ENCODE data around the gene KRTAP5-9. TPM values are rescaled to one million over a fixed set of nuclear protein-coding genes. Genes with fewer than 3 reads are reported as not detected.
"Not testable (repeated sequence)": the region's sequence is repeated elsewhere in the genome, so short reads cannot be mapped to it uniquely, and the experiment has no call there.

The KRTAP5-9 gene
- polyA plus RNA-seq, 2 of the 4 experiments (the other 2 are of a cell fraction), result not detected

DNA sequence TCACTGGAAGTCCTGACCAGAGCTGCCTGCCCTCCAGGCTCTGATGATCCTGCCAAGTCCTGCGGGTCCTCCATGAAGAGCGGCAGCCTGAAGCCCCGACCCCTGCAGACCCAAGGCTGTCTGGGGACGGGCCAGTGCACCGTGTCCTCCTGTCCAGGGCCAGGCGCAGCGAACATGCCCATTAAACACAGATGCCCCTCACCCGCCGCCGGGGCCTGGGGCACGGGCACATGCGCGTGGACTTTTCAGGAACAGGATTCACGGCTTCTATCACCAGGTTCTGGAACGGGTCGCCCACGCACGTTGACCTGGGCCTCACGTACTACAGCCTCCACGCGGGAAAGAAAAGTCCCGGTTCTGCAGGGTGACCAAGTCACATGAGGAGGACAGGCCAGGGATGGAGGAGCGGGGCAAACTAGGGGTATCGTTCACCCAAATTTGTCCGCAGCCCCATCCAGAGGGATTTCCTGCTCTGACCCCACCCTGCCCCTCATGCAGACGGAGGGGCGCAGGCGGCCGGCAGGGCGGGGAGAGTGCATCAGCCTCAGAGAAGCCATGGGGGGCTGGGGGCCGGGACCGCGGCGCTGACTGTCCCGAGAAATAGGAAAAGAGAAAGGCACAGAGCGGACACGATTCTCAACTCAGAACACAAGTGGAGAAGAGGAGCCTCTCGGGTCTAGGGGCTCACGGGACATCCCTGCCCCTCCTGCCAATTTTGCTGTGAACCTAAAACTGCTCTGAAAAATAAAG is 23.1 kb downstream of the KRTAP5-9 start:
- H3K9me3 ChIP-seq; ATAC-seq; DNase-seq (ENCODE audit: low read depth in 1 of 2, low spot score in 1 of 2); H3K4me3 ChIP-seq; POLR2A ChIA-PET; FAIRE-seq; H3K4me2 ChIP-seq; H3K27ac ChIP-seq; CTCF ChIA-PET; H3K4me1 ChIP-seq: not testable (repeated sequence)
- 62% methylated on average over 30 of the region's 39 CpGs for WGBS (ENCODE audit: missing lambda C conversion rate)

DNA sequence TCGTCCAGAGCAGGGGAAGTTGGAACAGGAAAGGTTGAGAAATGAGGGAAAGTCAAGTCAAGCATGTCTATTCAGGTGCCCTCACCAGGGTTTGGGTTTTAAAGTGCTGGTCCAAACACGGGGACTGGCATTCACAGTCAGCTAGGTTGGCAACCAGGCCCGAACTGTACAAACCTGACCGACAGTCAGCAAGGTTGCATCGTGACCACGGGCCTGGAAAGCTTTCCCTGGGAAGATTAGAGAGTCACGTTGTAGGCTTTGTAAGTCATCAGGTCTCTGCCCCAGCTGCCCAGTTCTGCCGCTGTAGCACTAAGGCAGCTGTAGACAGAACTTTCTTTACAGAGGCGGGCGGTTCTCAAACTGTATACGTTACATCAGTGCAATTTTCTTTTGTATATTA is 24.6 kb downstream of the KRTAP5-9 start:
- no peak overlapping the region for H3K4me2 ChIP-seq
- POLR2A ChIA-PET, result no interaction called here
- H3K27ac ChIP-seq, result no peak overlapping the region
- FAIRE-seq, result no peak
- no peak for DNase-seq (ENCODE audit: low read depth in 1 of 2, low spot score in 1 of 2)
- CTCF ChIA-PET, result no interaction called here
- no peaks in the 10 kb centered on the region for H3K9me3 ChIP-seq
- 54% methylated on average over 11 of the region's 11 CpGs for WGBS (ENCODE audit: missing lambda C conversion rate)
- H3K4me1 ChIP-seq, result no peaks in the 10 kb centered on the region
- no peak for TF ChIP-seq GATA3 (IDR thresholded peaks at IDR 0.05; ENCODE audit: borderline replicate concordance)
- TF ChIP-seq FOXS1 (CRISPR knock-in tag; IDR thresholded peaks at IDR 0.05), result no peak
- TF ChIP-seq CBX8 (IDR thresholded peaks at IDR 0.05), result no peak
- TF ChIP-seq KDM1A (IDR thresholded peaks at IDR 0.05; ENCODE audit: low read depth), result no peak
- TF ChIP-seq CBX2 (IDR thresholded peaks at IDR 0.05; ENCODE audit: borderline replicate concordance, low read depth), result no peak
- no peak for TF ChIP-seq MAFK (IDR thresholded peaks at IDR 0.05; ENCODE audit: partially characterized antibody)
- TF ChIP-seq SMC3 (IDR thresholded peaks at IDR 0.05), result no peak
- TF ChIP-seq HOXB13 (CRISPR knock-in tag; IDR thresholded peaks at IDR 0.05; ENCODE audit: low read depth), result no peak
- no peak for TF ChIP-seq JUNB (IDR thresholded peaks at IDR 0.05)
- TF ChIP-seq, protein P1, sequence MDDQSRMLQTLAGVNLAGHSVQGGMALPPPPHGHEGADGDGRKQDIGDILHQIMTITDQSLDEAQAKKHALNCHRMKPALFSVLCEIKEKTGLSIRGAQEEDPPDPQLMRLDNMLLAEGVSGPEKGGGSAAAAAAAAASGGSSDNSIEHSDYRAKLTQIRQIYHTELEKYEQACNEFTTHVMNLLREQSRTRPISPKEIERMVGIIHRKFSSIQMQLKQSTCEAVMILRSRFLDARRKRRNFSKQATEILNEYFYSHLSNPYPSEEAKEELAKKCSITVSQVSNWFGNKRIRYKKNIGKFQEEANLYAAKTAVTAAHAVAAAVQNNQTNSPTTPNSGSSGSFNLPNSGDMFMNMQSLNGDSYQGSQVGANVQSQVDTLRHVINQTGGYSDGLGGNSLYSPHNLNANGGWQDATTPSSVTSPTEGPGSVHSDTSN (IDR thresholded peaks at IDR 0.05), result no peak
- TF ChIP-seq SREBF2 (IDR thresholded peaks at IDR 0.05), result no peak
- no peak for TF ChIP-seq JUN (IDR thresholded peaks at IDR 0.05)
- no peak for TF ChIP-seq NR3C1 (IDR thresholded peaks at IDR 0.05)
- TF ChIP-seq ZNF302 (CRISPR knock-in tag; IDR thresholded peaks at IDR 0.05), result no peak
- no peak for TF ChIP-seq ESRRA (IDR thresholded peaks at IDR 0.05; ENCODE audit: borderline replicate concordance, low read length)
- TF ChIP-seq RARB (CRISPR knock-in tag; IDR thresholded peaks at IDR 0.05), result no peak
- TF ChIP-seq, protein P2, sequence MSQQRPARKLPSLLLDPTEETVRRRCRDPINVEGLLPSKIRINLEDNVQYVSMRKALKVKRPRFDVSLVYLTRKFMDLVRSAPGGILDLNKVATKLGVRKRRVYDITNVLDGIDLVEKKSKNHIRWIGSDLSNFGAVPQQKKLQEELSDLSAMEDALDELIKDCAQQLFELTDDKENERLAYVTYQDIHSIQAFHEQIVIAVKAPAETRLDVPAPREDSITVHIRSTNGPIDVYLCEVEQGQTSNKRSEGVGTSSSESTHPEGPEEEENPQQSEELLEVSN (IDR thresholded peaks at IDR 0.05; ENCODE audit: borderline replicate concordance, low read depth), result no peak
- TF ChIP-seq, protein P3, sequence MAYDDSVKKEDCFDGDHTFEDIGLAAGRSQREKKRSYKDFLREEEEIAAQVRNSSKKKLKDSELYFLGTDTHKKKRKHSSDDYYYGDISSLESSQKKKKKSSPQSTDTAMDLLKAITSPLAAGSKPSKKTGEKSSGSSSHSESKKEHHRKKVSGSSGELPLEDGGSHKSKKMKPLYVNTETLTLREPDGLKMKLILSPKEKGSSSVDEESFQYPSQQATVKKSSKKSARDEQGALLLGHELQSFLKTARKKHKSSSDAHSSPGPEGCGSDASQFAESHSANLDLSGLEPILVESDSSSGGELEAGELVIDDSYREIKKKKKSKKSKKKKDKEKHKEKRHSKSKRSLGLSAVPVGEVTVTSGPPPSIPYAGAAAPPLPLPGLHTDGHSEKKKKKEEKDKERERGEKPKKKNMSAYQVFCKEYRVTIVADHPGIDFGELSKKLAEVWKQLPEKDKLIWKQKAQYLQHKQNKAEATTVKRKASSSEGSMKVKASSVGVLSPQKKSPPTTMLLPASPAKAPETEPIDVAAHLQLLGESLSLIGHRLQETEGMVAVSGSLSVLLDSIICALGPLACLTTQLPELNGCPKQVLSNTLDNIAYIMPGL (CRISPR knock-in tag; IDR thresholded peaks at IDR 0.05; ENCODE audit: borderline replicate concordance), result no peak
- TF ChIP-seq, protein P4, sequence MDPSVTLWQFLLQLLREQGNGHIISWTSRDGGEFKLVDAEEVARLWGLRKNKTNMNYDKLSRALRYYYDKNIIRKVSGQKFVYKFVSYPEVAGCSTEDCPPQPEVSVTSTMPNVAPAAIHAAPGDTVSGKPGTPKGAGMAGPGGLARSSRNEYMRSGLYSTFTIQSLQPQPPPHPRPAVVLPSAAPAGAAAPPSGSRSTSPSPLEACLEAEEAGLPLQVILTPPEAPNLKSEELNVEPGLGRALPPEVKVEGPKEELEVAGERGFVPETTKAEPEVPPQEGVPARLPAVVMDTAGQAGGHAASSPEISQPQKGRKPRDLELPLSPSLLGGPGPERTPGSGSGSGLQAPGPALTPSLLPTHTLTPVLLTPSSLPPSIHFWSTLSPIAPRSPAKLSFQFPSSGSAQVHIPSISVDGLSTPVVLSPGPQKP (IDR thresholded peaks at IDR 0.05; ENCODE audit: low read depth, low read length), result no peak
- TF ChIP-seq FOSL2 (IDR thresholded peaks at IDR 0.05), result no peak
- TF ChIP-seq FOSL2 (CRISPR knock-in tag; IDR thresholded peaks at IDR 0.05), result no peak
- H3K4me3 ChIP-seq, result no peak overlapping the region
- no peak for ATAC-seq
